H1 (cell line): ENCODE measurements around the gene RNF13. TPM values are rescaled to one million over a fixed set of nuclear protein-coding genes. Genes with fewer than 3 reads are reported as not detected.

Source experiments
- CTCF ChIA-PET: fragments of 300-600 bp; sonication (Branson Sonifier 250); formaldehyde crosslinking; loops from one replicate; lab custom pipeline; 2021; ENCODE audit not compliant: partially characterized antibody; lab: Charles Lee
- POLR2A ChIA-PET: fragments of 300-600 bp; sonication (Branson Sonifier 250); formaldehyde crosslinking; loops from one replicate; lab custom pipeline; 2021; ENCODE audit warnings: inconsistent platforms; ENCODE audit not compliant: partially characterized antibody; lab: Charles Lee
- DNase-seq, 2 experiments: peaks; one replicate each; pipeline versions ENCODE4 v3.0.0 to v3.0.0-alpha.2; 2010 to 2022; ENCODE audit warnings: low spot score in 2 of 2, low read depth in 1 of 2, mixed read lengths in 1 of 2
- FAIRE-seq: peaks from 2 replicates; lab custom pipeline; 2011; peaks lifted over from hg19 to GRCh38; lab: Jason Lieb, UNC
- H2AFZ ChIP-seq: 2 replicates; pipeline ENCODE4 v1.8.1; 2012; ENCODE audit warnings: low read length, inconsistent platforms
- H2AK5ac ChIP-seq: 2 replicates; pipeline ENCODE4 v1.6.1; 2013; ENCODE audit warnings: low read depth, low read length
- H2BK120ac ChIP-seq: replicated peaks from 2 replicates; pipeline ENCODE3; 2013; ENCODE audit warnings: low read depth, low read length, inconsistent platforms
- H2BK12ac ChIP-seq: 2 replicates; pipeline ENCODE4 v1.6.1; 2013; ENCODE audit warnings: low read depth, low read length
- H2BK15ac ChIP-seq: 2 replicates; pipeline ENCODE4 v1.6.1; 2013; ENCODE audit warnings: low read length
- H2BK20ac ChIP-seq: 2 replicates; pipeline ENCODE4 v1.6.1; 2013; ENCODE audit warnings: low read length
- H2BK5ac ChIP-seq: 2 replicates; pipeline ENCODE4 v1.6.1; 2013; ENCODE audit warnings: low read depth, low read length
- H3K14ac ChIP-seq: 2 replicates; pipeline ENCODE4 v1.6.1; 2013; ENCODE audit warnings: inconsistent platforms; ENCODE audit not compliant: insufficient read length
- H3K18ac ChIP-seq: 2 replicates; pipeline ENCODE4 v1.6.1; 2013; ENCODE audit warnings: low read length; ENCODE audit errors: extremely low read depth
- H3K23ac ChIP-seq: 2 replicates; pipeline ENCODE4 v1.6.1; 2013; ENCODE audit warnings: inconsistent platforms; ENCODE audit not compliant: insufficient read length
- H3K23me2 ChIP-seq: 2 replicates; pipeline ENCODE4 v1.6.1; 2013; ENCODE audit warnings: low read depth, low read length
- H3K27ac ChIP-seq: 2 replicates; pipeline ENCODE4 v1.6.1; 2011; ENCODE audit warnings: low read depth, low read length, inconsistent platforms
- H3K27me3 ChIP-seq, 4 experiments: replicated peaks in 1 of 4; 1 replicate in 1 of 4; 2 replicates in 3 of 4; pipeline versions ENCODE4 v1.6.1 to v1.8.1; 2011 to 2013; ENCODE audit warnings: low read length in 3 of 4, mild to moderate bottlenecking in 3 of 4, inconsistent platforms in 2 of 4, mixed read lengths in 2 of 4, moderate library complexity in 1 of 4; ENCODE audit not compliant: control insufficient read depth in 3 of 4, insufficient read depth in 3 of 4; ENCODE audit errors: extremely low read depth in 1 of 4
- H3K36me3 ChIP-seq, 4 experiments: 2 replicates each; pipeline versions ENCODE4 v1.6.1 to v1.8.1; 2011 to 2013; ENCODE audit warnings: mild to moderate bottlenecking in 4 of 4, low read length in 3 of 4, moderate library complexity in 2 of 4, control low read depth in 1 of 4, inconsistent platforms in 1 of 4; ENCODE audit not compliant: insufficient read depth in 4 of 4, control insufficient read depth in 2 of 4
- H3K4ac ChIP-seq: replicated peaks from 2 replicates; pipeline ENCODE3; 2013; ENCODE audit warnings: low read length, low read depth, mixed read lengths, inconsistent platforms; ENCODE audit not compliant: insufficient read length
- H3K4me1 ChIP-seq, 4 experiments: replicated peaks in 1 of 4; 1 replicate in 1 of 4; 2 replicates in 3 of 4; pipeline versions ENCODE4 v1.6.1 to v1.8.1; 2011 to 2013; ENCODE audit warnings: low read length in 3 of 4, inconsistent platforms in 2 of 4, mixed read lengths in 1 of 4; ENCODE audit not compliant: insufficient read depth in 4 of 4, control insufficient read depth in 3 of 4
- H3K4me2 ChIP-seq, 2 experiments: 2 replicates each; pipeline versions ENCODE4 v1.6.1 to v1.8.1; 2011 to 2013; ENCODE audit warnings: low read depth in 2 of 2, low read length in 2 of 2, control low read depth in 1 of 2, inconsistent platforms in 1 of 2, mild to moderate bottlenecking in 1 of 2; ENCODE audit not compliant: insufficient read depth in 1 of 2
- H3K4me3 ChIP-seq, 4 experiments: fragments of 200-600, 300-600 bp in 1 of 4; sonication (generic), shearing (Covaris generic), sonication (Bioruptor Twin) in 1 of 4; 2 replicates each; pipeline versions ENCODE4 v1.5.1 to v1.8.1; 2011 to 2016; ENCODE audit warnings: low read length in 4 of 4, low read depth in 3 of 4, control low read depth in 2 of 4, inconsistent platforms in 2 of 4, mild to moderate bottlenecking in 2 of 4, mixed read lengths in 1 of 4, moderate library complexity in 1 of 4; ENCODE audit not compliant: insufficient read depth in 2 of 4; ENCODE audit errors: extremely low read depth in 1 of 4
- H3K56ac ChIP-seq: replicated peaks from 2 replicates; pipeline ENCODE3; 2013; ENCODE audit warnings: low read depth, mild to moderate bottlenecking, mixed read lengths, low read length, inconsistent platforms; ENCODE audit not compliant: insufficient read length
- H3K79me1 ChIP-seq: 2 replicates; pipeline ENCODE4 v1.6.1; 2013; ENCODE audit warnings: low read depth, low read length, control low read depth
- H3K79me2 ChIP-seq, 2 experiments: 2 replicates each; pipeline versions ENCODE4 v1.6.1 to v1.8.1; 2012 to 2013; ENCODE audit warnings: low read length in 2 of 2, mild to moderate bottlenecking in 2 of 2, inconsistent platforms in 1 of 2; ENCODE audit not compliant: insufficient read depth in 2 of 2, control insufficient read depth in 1 of 2
- H3K9ac ChIP-seq, 4 experiments: replicated peaks in 1 of 4; 1 replicate in 1 of 4; 2 replicates in 3 of 4; pipeline versions ENCODE4 v1.6.1 to v1.8.1; 2011 to 2013; ENCODE audit warnings: low read depth in 3 of 4, low read length in 3 of 4, control low read depth in 2 of 4, mild to moderate bottlenecking in 2 of 4, moderate library complexity in 2 of 4, inconsistent platforms in 1 of 4; ENCODE audit errors: extremely low read depth in 1 of 4
- H3K9me3 ChIP-seq, 2 experiments: 2 replicates each; pipeline versions ENCODE4 v1.6.1 to v1.8.1; 2012 to 2013; ENCODE audit warnings: mild to moderate bottlenecking in 2 of 2, moderate library complexity in 2 of 2, control low read depth in 1 of 2, inconsistent platforms in 1 of 2, low read depth in 1 of 2, low read length in 1 of 2, mixed read lengths in 1 of 2; ENCODE audit not compliant: insufficient read depth in 2 of 2
- H4K20me1 ChIP-seq, 2 experiments: replicated peaks in 1 of 2; 2 replicates each; pipeline versions ENCODE3 to v1.8.1; 2011 to 2013; ENCODE audit warnings: inconsistent platforms in 2 of 2, low read length in 2 of 2, mild to moderate bottlenecking in 1 of 2; ENCODE audit not compliant: insufficient read depth in 2 of 2, control insufficient read depth in 1 of 2
- H4K5ac ChIP-seq: 2 replicates; pipeline ENCODE4 v1.6.1; 2013; ENCODE audit warnings: low read length, low read depth, mixed read lengths, inconsistent platforms; ENCODE audit not compliant: insufficient read length
- H4K8ac ChIP-seq: 2 replicates; pipeline ENCODE4 v1.8.0; 2013; ENCODE audit warnings: mild to moderate bottlenecking, moderate library complexity, low read length, inconsistent platforms; ENCODE audit not compliant: insufficient read depth; ENCODE audit errors: extremely low read depth
- H4K91ac ChIP-seq: replicated peaks from 2 replicates; pipeline ENCODE3; 2013; ENCODE audit warnings: low read length, mixed read lengths, inconsistent platforms; ENCODE audit not compliant: insufficient read length
- SIN3A ChIP-seq, 2 experiments: IDR thresholded peaks in 1 of 2; conservative IDR thresholded peaks in 1 of 2; 2 replicates each; pipeline ENCODE4 v1.6.1; 2011 to 2012; ENCODE audit warnings: low read length in 2 of 2, improper control_type of control experiment in 1 of 2, low read depth in 1 of 2, mild to moderate bottlenecking in 1 of 2
- SIRT6 ChIP-seq: IDR thresholded peaks from one replicate; pipeline ENCODE4 v1.7.1; 2012; ENCODE audit warnings: low read length, inconsistent platforms
- WGBS, 2 experiments: shearing (Covaris generic) in 1 of 2; methylation state at CpG; one replicate each; pipeline versions ENCODE4 v1.1.6 to v1.1.7; 2013 to 2015; ENCODE audit warnings: low lambda C conversion rate in 2 of 2, mixed read lengths in 2 of 2, inconsistent platforms in 1 of 2, low coverage in 1 of 2, missing lambda C conversion rate in 1 of 2; ENCODE audit not compliant: insufficient replicate concordance in 2 of 2, insufficient coverage in 1 of 2, insufficient read length in 1 of 2; ENCODE audit errors: extremely low coverage in 1 of 2, missing lambda C conversion rate in 1 of 2; 5-methylcytosine and 5-hydroxymethylcytosine counted together
- polyA plus RNA-seq, 7 experiments: library from polyadenylated mRNA; depleted of rRNA in 3 of 7; stranded (reverse) in 5 of 7; unstranded in 2 of 7; fragments of >200 nt in 5 of 7; fragments of 200-250 nt in 2 of 7; gene quantifications; 1 replicate in 5 of 7; 2 replicates in 1 of 7; 4 replicates in 1 of 7; pipeline versions ENCODE4 v1.2.1 to v1.2.3, GENCODE V29; 2011 to 2013; ENCODE audit warnings: missing spikeins in 2 of 7, mixed read lengths in 2 of 7
- total RNA-seq: library from RNA; stranded (reverse); fragmentation: NEBNext Ultra II Directional; extraction: Animal tissue kit (Norgen Biotek cat#: 25700); gene quantifications from 2 replicates; pipeline ENCODE4 v1.2.1, GENCODE V29; 2021

Gene RNF13
- total and polyA plus RNA-seq, 2 of the 8 experiments (the other 6 are each of a cell fraction or from before 2014, with no cell fraction given): 19.4 to 35.4 TPM

GRCh38 chr3:149816311-149816710 is 3.3 kb downstream of the RNF13 start:
- H3K9ac ChIP-seq: no peak overlapping the region
- CTCF ChIA-PET: interaction anchor here (1.3 to 1.6 kb wide), 2 partner anchors 8 to 45 kb away, joined by 3 to 6 read pairs; no protein-coding TSS in a partner anchor

More at GRCh38 chr3:149816311-149816710, 3.3 kb downstream of the RNF13 start:
- Histone ChIP-seq H3K23me2 (peaks cover 7% of the 10 kb centered on the region), H4K91ac (no peak overlapping the region), H3K36me3 (no peaks in the 10 kb centered on the region), H2AK5ac (no peak overlapping the region), H2BK15ac (no peak overlapping the region), H3K27me3 (no peaks in the 10 kb centered on the region), H2BK20ac (no peak overlapping the region), H4K8ac (no peak overlapping the region), H2BK12ac (no peak overlapping the region), H3K4me2 (no peak overlapping the region), H3K9me3 (no peaks in the 10 kb centered on the region), H4K5ac (no peak overlapping the region), H3K56ac (no peak overlapping the region), H3K23ac (no peak overlapping the region), H2BK5ac (no peak overlapping the region), H3K79me1 (no peaks in the 10 kb centered on the region; the same call in 1 of the 2 replicates), H3K4me1 (peaks cover 0 to 7% (median 3%) of the 10 kb centered on the region in 4 experiments; a peak in 4 of 7 replicates), H3K18ac (no peak overlapping the region), H3K79me2 (peaks cover 0 to 74% of the 10 kb centered on the region in 2 experiments; a peak in 3 of 4 replicates), H2BK120ac (no peak overlapping the region), H3K27ac (no peak overlapping the region), H3K14ac (no peak overlapping the region), H3K4ac (no peak overlapping the region), H4K20me1 (peaks cover 0 to 2% of the 10 kb centered on the region in 2 experiments), H3K4me3 (no peak overlapping the region), H2AFZ (no peak overlapping the region)
- WGBS, 2 experiments: 72% methylated on average over 3 of the region's 3 CpGs; no CpG with 5 or more reads in 1 of the 2 experiments
- FAIRE-seq (no peak), DNase-seq (no peak)
- TF ChIP-seq SIRT6 (no peak), SIN3A (conservative IDR thresholded peaks at IDR 0.05 in 1 of 2, IDR thresholded peaks at IDR 0.05 in 1 of 2; ENCODE audit: low read depth in 1 of 2, low read length in 2 of 2) (no peak)
- POLR2A ChIA-PET: no interaction called here
